ENCODE data around the gene PRKCH.

The PRKCH gene

DNA sequence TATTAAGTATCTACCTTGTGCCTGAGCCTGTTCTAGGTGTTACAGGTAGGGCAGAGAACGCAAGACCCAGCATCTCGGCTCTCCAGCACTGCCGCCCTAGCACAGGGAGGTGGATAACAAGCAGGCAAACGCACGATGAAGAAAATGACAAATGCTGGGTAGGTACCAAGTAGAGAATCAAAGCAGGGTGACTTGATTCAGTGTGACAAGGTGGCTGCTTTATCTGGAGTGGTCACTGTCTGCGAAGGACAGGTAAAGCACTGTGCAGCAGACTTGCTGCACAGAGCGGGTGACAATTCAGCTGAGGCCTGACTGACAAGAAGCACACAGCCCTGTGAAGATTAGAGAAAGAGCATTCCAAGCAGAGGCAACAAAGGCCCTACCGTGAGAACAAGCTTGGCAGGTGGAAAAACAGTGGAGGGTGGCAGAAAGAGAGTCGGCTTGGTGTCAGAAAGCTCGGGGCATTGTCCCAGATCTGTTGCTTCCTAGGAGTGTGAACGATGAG lies 12.9 kb downstream of the PRKCH start:
- no peak for DNase-seq (ENCODE audit: low read depth, low spot score)
- H3K27ac ChIP-seq: no peak overlapping the region
- no peak overlapping the region for H3K9ac ChIP-seq (ENCODE audit: insufficient read length)
- H3K4me3 ChIP-seq: no peak overlapping the region
- TF ChIP-seq FOXP2 (optimal IDR thresholded peaks at IDR 0.05; ENCODE audit: control extremely low read depth, extremely low read length, insufficient read depth) (no peak), EZH2 (IDR thresholded peaks at IDR 0.05) (no peak)
- no peaks in the 10 kb centered on the region for H3K36me3 ChIP-seq (ENCODE audit: insufficient read depth, low read length)
- H3K9me3 ChIP-seq (ENCODE audit: low read depth, low read length): no peaks in the 10 kb centered on the region

DNA sequence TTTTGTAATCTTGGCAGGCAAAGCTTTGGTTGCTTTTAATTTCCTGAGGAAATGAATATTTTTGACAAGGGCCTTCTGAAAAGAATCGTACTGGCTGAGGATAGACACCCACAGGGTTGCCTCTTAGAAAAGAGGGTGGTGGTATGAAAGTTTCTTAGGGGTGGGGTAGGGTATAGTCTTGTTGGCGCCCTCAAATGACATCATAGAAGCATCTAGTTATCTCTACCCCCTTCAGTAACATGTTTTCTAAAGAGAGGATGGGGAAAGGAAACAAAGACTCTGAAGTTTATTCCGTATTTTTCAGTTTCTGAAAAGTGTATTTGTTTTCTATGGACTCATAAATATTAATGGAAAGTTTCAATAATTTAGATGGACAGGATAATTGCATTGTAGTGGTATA lies 13.7 kb downstream of the PRKCH start:
- Histone ChIP-seq H3K4me3 (no peak overlapping the region), H3K27ac (no peak overlapping the region), H3K9ac (ENCODE audit: insufficient read length) (no peak overlapping the region), H3K9me3 (ENCODE audit: low read depth, low read length) (no peaks in the 10 kb centered on the region), H3K36me3 (ENCODE audit: insufficient read depth, low read length) (no peaks in the 10 kb centered on the region)
- no peak for TF ChIP-seq EZH2 (IDR thresholded peaks at IDR 0.05)
- no peak for DNase-seq (ENCODE audit: low read depth, low spot score)

DNA sequence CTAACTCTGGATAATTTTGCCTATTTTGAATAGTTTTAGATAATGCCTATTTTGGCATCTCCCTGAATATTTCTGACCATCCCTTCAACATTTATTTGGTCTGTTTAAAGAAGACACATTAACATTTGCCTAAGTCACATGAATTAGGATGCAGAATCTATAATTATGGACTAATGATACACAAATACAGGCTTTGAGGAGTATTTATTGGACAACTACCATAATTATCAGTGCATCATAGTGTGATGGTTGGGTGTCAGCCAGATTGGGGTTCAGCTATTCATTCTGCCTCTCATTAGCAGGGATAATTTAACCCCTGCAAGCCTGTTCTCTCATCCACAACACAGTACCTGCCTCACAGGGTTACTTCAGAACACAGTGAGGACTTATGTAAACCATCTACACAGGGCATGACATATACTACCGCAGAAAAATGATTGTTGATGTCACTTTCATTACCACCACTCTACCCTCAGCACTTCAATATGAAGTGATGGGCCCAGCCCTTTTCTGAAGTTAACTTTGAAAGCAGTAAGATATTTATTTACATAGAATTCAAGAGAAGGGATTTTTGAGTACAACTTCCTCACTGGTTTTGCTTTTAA lies 14.4 kb downstream of the PRKCH start:
- no peak for TF ChIP-seq EZH2 (IDR thresholded peaks at IDR 0.05)
- TF ChIP-seq POLR2AphosphoS5 (IDR thresholded peaks at IDR 0.05; ENCODE audit: borderline replicate concordance, low read depth, low read length): no peak
- no peak for TF ChIP-seq FOXP2 (optimal IDR thresholded peaks at IDR 0.05; ENCODE audit: control extremely low read depth, extremely low read length, insufficient read depth)
- Histone ChIP-seq H3K9ac (ENCODE audit: insufficient read length) (no peak overlapping the region), H3K36me3 (ENCODE audit: insufficient read depth, low read length) (no peaks in the 10 kb centered on the region), H3K27ac (no peak overlapping the region), H3K9me3 (ENCODE audit: low read depth, low read length) (no peaks in the 10 kb centered on the region), H3K4me3 (no peak overlapping the region)
- DNase-seq (ENCODE audit: low read depth, low spot score): no peak

DNA sequence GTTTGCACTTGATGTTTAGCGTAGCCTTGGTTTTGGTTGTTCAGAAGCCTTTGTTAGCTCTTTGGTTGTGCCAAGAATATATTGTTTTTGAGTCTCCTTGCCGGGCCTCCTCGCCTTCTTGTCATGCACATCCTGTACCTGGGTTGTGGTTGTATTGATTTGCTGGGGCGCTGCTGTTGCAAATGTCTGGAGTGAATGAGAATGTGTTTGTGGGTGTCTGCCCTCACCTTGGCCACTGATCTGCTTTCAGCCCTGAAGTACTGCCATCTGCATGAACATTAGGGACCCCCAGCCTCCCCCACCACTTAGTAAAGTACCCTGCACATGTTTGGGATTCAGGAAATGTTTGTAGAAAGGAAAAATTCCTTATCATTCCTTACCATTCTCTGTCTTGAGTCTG lies 16.5 kb downstream of the PRKCH start:
- no peak for DNase-seq (ENCODE audit: low read depth, low spot score)
- TF ChIP-seq POLR2AphosphoS5 (IDR thresholded peaks at IDR 0.05; ENCODE audit: borderline replicate concordance, low read depth, low read length) (no peak), EZH2 (IDR thresholded peaks at IDR 0.05) (no peak), FOXP2 (optimal IDR thresholded peaks at IDR 0.05; ENCODE audit: control extremely low read depth, extremely low read length, insufficient read depth) (no peak)
- Histone ChIP-seq H3K27ac (no peak overlapping the region), H3K4me3 (no peak overlapping the region), H3K9me3 (ENCODE audit: low read depth, low read length) (no peaks in the 10 kb centered on the region), H3K36me3 (ENCODE audit: insufficient read depth, low read length) (no peaks in the 10 kb centered on the region), H3K9ac (ENCODE audit: insufficient read length) (no peak overlapping the region)

DNA sequence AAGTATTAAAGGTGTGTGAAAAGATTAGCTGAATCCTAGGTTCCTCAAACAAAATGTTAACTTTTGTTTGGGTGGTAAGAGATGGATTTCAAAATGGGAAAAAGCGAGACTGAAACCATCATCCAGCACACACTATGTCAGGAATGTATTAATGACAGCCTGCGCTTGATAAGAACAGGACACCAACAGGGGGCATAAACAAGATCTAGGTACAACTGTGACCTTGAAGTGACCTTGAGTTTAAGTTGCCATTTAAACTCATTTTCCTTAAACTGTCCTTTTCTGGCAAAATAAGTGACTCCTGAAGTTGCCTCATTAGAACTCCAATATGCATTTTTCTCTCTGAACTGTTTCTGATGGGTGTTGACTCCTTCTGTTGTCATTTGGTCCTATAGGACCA lies 17.1 kb downstream of the PRKCH start:
- TF ChIP-seq EZH2 (IDR thresholded peaks at IDR 0.05) (no peak), POLR2AphosphoS5 (IDR thresholded peaks at IDR 0.05; ENCODE audit: borderline replicate concordance, low read depth, low read length) (no peak), FOXP2 (optimal IDR thresholded peaks at IDR 0.05; ENCODE audit: control extremely low read depth, extremely low read length, insufficient read depth) (no peak)
- H3K27ac ChIP-seq: no peak overlapping the region

DNA sequence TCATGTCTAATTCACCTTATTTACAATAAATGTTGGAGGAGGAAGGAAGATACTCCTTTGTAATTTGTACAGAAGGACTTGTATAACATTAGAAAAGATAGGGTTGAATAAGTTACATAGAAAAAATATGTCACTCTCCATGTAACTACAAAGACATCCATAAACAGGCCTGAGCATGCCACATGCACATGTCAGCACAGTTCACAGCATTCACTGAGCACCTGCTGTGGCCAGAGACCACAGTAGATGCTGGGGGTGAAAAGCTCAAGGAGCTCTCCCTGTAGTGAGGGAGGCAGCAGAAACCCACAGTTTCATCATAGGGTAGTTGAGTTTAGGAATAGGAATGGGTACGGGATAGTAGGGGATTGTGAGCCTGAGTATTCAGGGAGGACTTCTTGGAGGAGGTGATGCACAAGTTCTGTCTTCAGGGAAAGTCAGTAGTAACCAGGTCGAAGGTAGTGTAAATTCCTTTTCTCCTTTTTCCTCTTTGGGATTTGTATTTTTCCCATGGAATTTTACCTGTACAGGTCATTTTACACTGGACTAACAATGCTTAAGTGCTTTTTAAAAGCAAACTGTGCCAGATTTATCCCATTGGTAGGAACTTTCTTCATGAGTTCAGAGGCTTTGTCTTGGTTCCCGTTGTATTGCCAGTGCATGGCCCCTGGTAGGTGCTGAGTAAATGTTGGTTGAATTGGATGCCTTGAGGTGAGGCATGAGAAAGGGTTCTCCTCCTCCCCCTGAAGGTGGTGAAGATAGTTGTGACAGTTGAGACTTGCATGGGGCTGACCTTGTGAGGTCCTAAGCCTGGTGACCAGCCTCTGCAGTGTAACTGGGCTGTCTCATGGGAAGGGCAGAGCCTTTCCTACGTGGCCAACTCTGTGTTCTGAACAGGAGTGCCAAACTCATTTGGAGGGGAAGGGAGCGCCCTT lies 20.2 kb downstream of the PRKCH start:
- DNase-seq (ENCODE audit: low read depth, low spot score): no peak
- TF ChIP-seq POLR2AphosphoS5 (IDR thresholded peaks at IDR 0.05; ENCODE audit: borderline replicate concordance, low read depth, low read length): no peak
- no peak for TF ChIP-seq FOXP2 (optimal IDR thresholded peaks at IDR 0.05; ENCODE audit: control extremely low read depth, extremely low read length, insufficient read depth)
- no peak for TF ChIP-seq EZH2 (IDR thresholded peaks at IDR 0.05)
- H3K9ac ChIP-seq (ENCODE audit: insufficient read length): no peak overlapping the region
- H3K27ac ChIP-seq: no peak overlapping the region
- H3K36me3 ChIP-seq (ENCODE audit: insufficient read depth, low read length): no peaks in the 10 kb centered on the region
- H3K9me3 ChIP-seq (ENCODE audit: low read depth, low read length): no peaks in the 10 kb centered on the region
- H3K4me3 ChIP-seq: no peak overlapping the region

More for the DNA sequence above, 17.1 kb downstream of the PRKCH start:
- Histone ChIP-seq H3K4me3 (no peak overlapping the region), H3K36me3 (ENCODE audit: insufficient read depth, low read length) (no peaks in the 10 kb centered on the region), H3K9me3 (ENCODE audit: low read depth, low read length) (no peaks in the 10 kb centered on the region), H3K9ac (ENCODE audit: insufficient read length) (no peak overlapping the region)
- no peak for DNase-seq (ENCODE audit: low read depth, low spot score)

DNA sequence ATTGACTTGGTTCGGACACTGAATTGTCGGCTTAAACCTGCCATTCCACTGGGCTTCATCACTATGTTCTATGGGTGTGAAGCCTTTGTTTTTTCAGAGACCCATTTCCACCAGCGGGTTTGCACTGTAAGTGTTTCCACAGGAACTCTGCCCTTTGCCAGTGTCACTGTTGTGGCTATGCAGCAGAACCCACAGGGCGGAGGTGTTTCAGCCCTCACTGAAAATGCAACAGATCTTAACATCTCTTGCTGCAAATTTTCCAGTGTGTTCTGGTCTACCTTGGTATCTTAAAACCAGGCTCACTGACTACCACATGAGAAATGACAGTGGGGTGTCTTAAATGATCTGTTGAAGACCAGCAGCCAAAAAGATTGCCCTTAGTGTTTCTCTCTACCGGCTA lies 21.1 kb downstream of the PRKCH start:
- TF ChIP-seq FOXP2 (optimal IDR thresholded peaks at IDR 0.05; ENCODE audit: control extremely low read depth, extremely low read length, insufficient read depth) (no peak), EZH2 (IDR thresholded peaks at IDR 0.05) (no peak), POLR2AphosphoS5 (IDR thresholded peaks at IDR 0.05; ENCODE audit: borderline replicate concordance, low read depth, low read length) (no peak)
- Histone ChIP-seq H3K27ac (no peak overlapping the region), H3K9me3 (ENCODE audit: low read depth, low read length) (no peaks in the 10 kb centered on the region), H3K9ac (ENCODE audit: insufficient read length) (no peak overlapping the region), H3K36me3 (ENCODE audit: insufficient read depth, low read length) (no peaks in the 10 kb centered on the region), H3K4me3 (no peak overlapping the region)
- no peak for DNase-seq (ENCODE audit: low read depth, low spot score)

DNA sequence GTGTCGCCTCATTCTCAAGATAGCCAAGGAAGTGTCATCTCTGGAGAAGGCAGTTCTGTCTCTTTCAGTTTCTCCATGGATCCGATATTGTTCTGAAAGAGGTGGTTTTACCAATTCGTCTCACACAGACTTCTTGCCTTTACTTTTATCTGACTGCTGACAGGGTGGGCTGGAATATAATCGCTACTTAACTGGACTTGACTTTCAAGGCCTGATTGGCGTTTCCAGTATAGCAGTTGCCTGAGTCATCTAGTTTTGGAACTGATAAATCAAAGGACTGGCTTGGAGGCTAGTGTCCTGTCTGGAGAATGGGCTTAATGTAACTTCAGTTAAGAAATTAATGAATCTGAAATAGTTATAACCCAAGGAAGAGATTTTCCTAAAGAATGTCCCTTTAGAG lies 21.6 kb downstream of the PRKCH start:
- H3K36me3 ChIP-seq (ENCODE audit: insufficient read depth, low read length): no peaks in the 10 kb centered on the region
- no peak for DNase-seq (ENCODE audit: low read depth, low spot score)
- H3K4me3 ChIP-seq: no peak overlapping the region
- no peaks in the 10 kb centered on the region for H3K9me3 ChIP-seq (ENCODE audit: low read depth, low read length)
- TF ChIP-seq EZH2 (IDR thresholded peaks at IDR 0.05): no peak
- no peak for TF ChIP-seq FOXP2 (optimal IDR thresholded peaks at IDR 0.05; ENCODE audit: control extremely low read depth, extremely low read length, insufficient read depth)
- TF ChIP-seq POLR2AphosphoS5 (IDR thresholded peaks at IDR 0.05; ENCODE audit: borderline replicate concordance, low read depth, low read length): no peak
- no peak overlapping the region for H3K27ac ChIP-seq
- H3K9ac ChIP-seq (ENCODE audit: insufficient read length): no peak overlapping the region

Measured in SK-N-MC (cell line).